Mononuclear cell (primary cell): ENCODE measurements around the gene GCDH. TPM values are rescaled to one million over a fixed set of nuclear protein-coding genes. Genes with fewer than 3 reads are reported as not detected.
"Not testable (repeated sequence)": the region's sequence is repeated elsewhere in the genome, so short reads cannot be mapped to it uniquely, and the experiment has no call there.

Source experiments
- H3K27me3 ChIP-seq: 2 replicates; pipeline ENCODE4 v1.6.0; 2011; ENCODE audit warnings: low read length, control low read depth; ENCODE audit not compliant: insufficient read depth
- H3K4me1 ChIP-seq: 2 replicates; pipeline ENCODE4 v1.5.1; 2011; ENCODE audit warnings: mild to moderate bottlenecking, low read length, control low read depth; ENCODE audit not compliant: insufficient read depth
- H3K4me3 ChIP-seq: 2 replicates; pipeline ENCODE4 v1.5.1; 2011; ENCODE audit warnings: mild to moderate bottlenecking, low read length, moderate library complexity
- H3K9me3 ChIP-seq: 2 replicates; pipeline ENCODE4 v1.5.1; 2011; ENCODE audit warnings: low read depth, mild to moderate bottlenecking, control low read depth, low read length
- total RNA-seq: library from RNA; depleted of rRNA; stranded (reverse); fragments of >200 nt; gene quantifications from one replicate; pipeline ENCODE4 v1.2.3, GENCODE V29; 2012

Gene GCDH
- total RNA-seq, 1 donor: 12.9 TPM

- Histone ChIP-seq H3K27me3 (no peaks in the 10 kb centered on the region), H3K4me1 (peaks cover 60% of the 10 kb centered on the region), H3K4me3 (peak overlapping the region; percentile 32), H3K9me3 (no peaks in the 10 kb centered on the region)
These were observed 5.8 kb upstream of the GCDH start for GRCh38 chr19:12884926-12885748.

- peak overlapping the region; percentile 32 for H3K4me3 ChIP-seq
- no peaks in the 10 kb centered on the region for H3K9me3 ChIP-seq
- H3K27me3 ChIP-seq: no peaks in the 10 kb centered on the region
- H3K4me1 ChIP-seq: peaks cover 57% of the 10 kb centered on the region
These were observed 5.0 kb upstream of the GCDH start for GRCh38 chr19:12885749-12886650.

- Histone ChIP-seq H3K27me3 (no peaks in the 10 kb centered on the region), H3K9me3 (no peaks in the 10 kb centered on the region), H3K4me1 (peaks cover 57% of the 10 kb centered on the region), H3K4me3 (no peak overlapping the region)
These were observed 4.3 kb upstream of the GCDH start for GRCh38 chr19:12886651-12886968.

GRCh38 chr19:12886969-12887747 is 3.8 kb upstream of the GCDH start, which contains the start of gene KLF1:
KLF1 (minus strand) TSS chr19:12887201; CDS start chr19:12887140, 61 bp downstream.
- no peak within 1 kb of the TSS for H3K4me3 ChIP-seq
- H3K4me1 ChIP-seq: peaks cover 57% of the 10 kb centered on the region
- no peaks in the 10 kb centered on the region for H3K9me3 ChIP-seq
- H3K27me3 ChIP-seq: no peaks in the 10 kb centered on the region

- Histone ChIP-seq H3K4me1 (peaks cover 48% of the 10 kb centered on the region), H3K9me3 (no peaks in the 10 kb centered on the region), H3K27me3 (no peaks in the 10 kb centered on the region), H3K4me3 (no peak overlapping the region)
These were observed 2.9 kb upstream of the GCDH start for GRCh38 chr19:12888006-12888603.

GRCh38 chr19:12890299-12890786 is 617 bp upstream of the GCDH start:
- not testable (repeated sequence) for H3K9me3 ChIP-seq, H3K27me3 ChIP-seq
- peak overlapping the region; percentile 64 for H3K4me3 ChIP-seq

GRCh38 chr19:12891553-12892021 is 627 bp downstream of the GCDH start:
- no peaks in the 10 kb centered on the region for H3K9me3 ChIP-seq
- peaks cover 18% of the 10 kb centered on the region for H3K4me1 ChIP-seq
- no peaks in the 10 kb centered on the region for H3K27me3 ChIP-seq
- H3K4me3 ChIP-seq: peak overlapping the region; percentile 64

More at GRCh38 chr19:12890299-12890786, 617 bp upstream of the GCDH start:
- peaks cover 26% of the 10 kb centered on the region for H3K4me1 ChIP-seq

- H3K4me3 ChIP-seq: no peak overlapping the region
- no peaks in the 10 kb centered on the region for H3K27me3 ChIP-seq
- H3K9me3 ChIP-seq: no peaks in the 10 kb centered on the region
- peaks cover 18% of the 10 kb centered on the region for H3K4me1 ChIP-seq
These were observed 2.6 kb downstream of the GCDH start for GRCh38 chr19:12893582-12893981.

- no peaks in the 10 kb centered on the region for H3K9me3 ChIP-seq
- H3K4me1 ChIP-seq: peaks cover 8% of the 10 kb centered on the region
- no peak overlapping the region for H3K4me3 ChIP-seq
- H3K27me3 ChIP-seq: no peaks in the 10 kb centered on the region
These were observed 5.5 kb downstream of the GCDH start for GRCh38 chr19:12896460-12896859.

GRCh38 chr19:12899891-12900518 is 9.0 kb downstream of the GCDH start:
- H3K4me3 ChIP-seq: no peak overlapping the region
- no peaks in the 10 kb centered on the region for H3K27me3 ChIP-seq
- H3K4me1 ChIP-seq: no peaks in the 10 kb centered on the region

GRCh38 chr19:12907166-12907565 is 16.2 kb downstream of the GCDH start:
- no peak overlapping the region for H3K4me3 ChIP-seq
- no peaks in the 10 kb centered on the region for H3K9me3 ChIP-seq
- no peaks in the 10 kb centered on the region for H3K4me1 ChIP-seq
- H3K27me3 ChIP-seq: no peaks in the 10 kb centered on the region

More at GRCh38 chr19:12899891-12900518, 9.0 kb downstream of the GCDH start:
- no peaks in the 10 kb centered on the region for H3K9me3 ChIP-seq

- Histone ChIP-seq H3K4me1 (peaks cover 24% of the 10 kb centered on the region), H3K9me3 (no peaks in the 10 kb centered on the region), H3K4me3 (no peak overlapping the region), H3K27me3 (no peaks in the 10 kb centered on the region)
These were observed 21.6 kb downstream of the GCDH start for GRCh38 chr19:12912571-12912970.

- Histone ChIP-seq H3K9me3 (no peaks in the 10 kb centered on the region), H3K27me3 (no peaks in the 10 kb centered on the region), H3K4me3 (no peak overlapping the region), H3K4me1 (peaks cover 24% of the 10 kb centered on the region)
These were observed 22.1 kb downstream of the GCDH start for GRCh38 chr19:12913011-12913561.
